Central memory CD8-positive, alpha-beta T cell (primary cell): ENCODE data around the gene MAPRE2.

Experiments used
- ATAC-seq: fragments of 150-1000 bp; cut with Tn5 transposase; replicated peaks from 2 replicates; pipeline ENCODE4 v1.10.0; 2022; ENCODE audit warnings: mild to moderate bottlenecking, moderate FRiP score, moderate number of reproducible peaks; ENCODE audit not compliant: poor library complexity, severe bottlenecking; ENCODE audit errors: extremely low read depth
- DNase-seq, 2 donors: peaks; one replicate each; pipeline ENCODE4 v3.0.0; 2021; ENCODE audit warnings: low spot score in 2 of 2
- H3K27ac Mint-ChIP-seq: one replicate; pipeline ENCODE4 v1.8.0; 2022; ENCODE audit warnings: low read depth, mild to moderate bottlenecking, moderate library complexity, mixed read lengths
- H3K27me3 Mint-ChIP-seq: one replicate; pipeline ENCODE4 v1.8.0; 2022; ENCODE audit warnings: mixed read lengths
- H3K36me3 Mint-ChIP-seq: one replicate; pipeline ENCODE4 v1.8.0; 2022; ENCODE audit warnings: mild to moderate bottlenecking, moderate library complexity, mixed read lengths; ENCODE audit not compliant: insufficient read depth
- H3K4me1 Mint-ChIP-seq: one replicate; pipeline ENCODE4 v1.8.0; 2022; ENCODE audit warnings: mixed read lengths
- H3K4me3 Mint-ChIP-seq: one replicate; pipeline ENCODE4 v1.8.0; 2022; ENCODE audit warnings: mild to moderate bottlenecking, moderate library complexity, mixed read lengths
- H3K9me3 Mint-ChIP-seq: one replicate; pipeline ENCODE4 v1.8.0; 2022; ENCODE audit warnings: mixed read lengths

Gene MAPRE2

DNA sequence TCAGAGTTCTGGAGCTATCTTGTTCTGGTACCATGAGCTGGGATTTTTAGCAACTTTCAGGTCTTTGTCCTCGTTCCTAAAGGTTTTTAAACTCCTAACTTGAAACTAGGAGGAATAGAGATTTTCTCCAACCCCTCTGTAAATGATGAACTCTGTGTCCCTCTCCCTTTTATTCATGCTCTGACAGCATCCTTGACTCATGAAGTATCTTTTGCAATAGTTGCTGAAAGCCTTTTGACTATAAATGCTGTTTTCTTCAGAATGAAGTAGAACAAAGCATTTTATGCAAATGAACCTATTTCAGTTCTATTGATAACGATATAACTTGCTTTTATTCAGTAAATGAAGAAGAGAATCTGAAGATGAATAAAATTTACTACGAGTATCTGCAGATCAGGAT, 17.0 kb upstream of the MAPRE2 start:
- H3K27me3 Mint-ChIP-seq: no peaks in the 10 kb centered on the region
- DNase-seq (no peak), ATAC-seq (no peak)
- no peak overlapping the region for H3K4me3 Mint-ChIP-seq
- H3K4me1 Mint-ChIP-seq: peaks cover 2% of the 10 kb centered on the region
- no peaks in the 10 kb centered on the region for H3K9me3 Mint-ChIP-seq
- peaks cover 1% of the 10 kb centered on the region for H3K36me3 Mint-ChIP-seq
- no peak overlapping the region for H3K27ac Mint-ChIP-seq

DNA sequence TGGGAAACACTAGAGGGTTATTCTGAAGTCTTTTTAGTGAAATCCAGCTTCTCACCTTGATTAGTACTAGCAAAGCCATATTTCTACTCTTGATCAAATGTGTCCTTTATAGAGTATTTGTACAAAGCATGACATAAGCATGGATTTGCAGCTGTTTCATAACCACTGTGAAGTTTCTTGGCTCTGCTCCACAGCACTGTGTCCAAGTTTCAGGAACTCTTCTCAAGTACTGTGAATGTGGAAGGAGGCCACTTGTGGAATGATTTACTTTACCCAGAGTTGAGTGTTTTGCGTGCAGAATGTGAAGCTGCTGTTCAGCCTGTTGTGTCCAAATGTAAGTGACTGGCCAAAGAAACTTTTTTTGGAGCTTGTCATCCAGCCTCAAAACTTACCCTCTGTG, 16.2 kb upstream of the MAPRE2 start:
- DNase-seq: no peak

DNA sequence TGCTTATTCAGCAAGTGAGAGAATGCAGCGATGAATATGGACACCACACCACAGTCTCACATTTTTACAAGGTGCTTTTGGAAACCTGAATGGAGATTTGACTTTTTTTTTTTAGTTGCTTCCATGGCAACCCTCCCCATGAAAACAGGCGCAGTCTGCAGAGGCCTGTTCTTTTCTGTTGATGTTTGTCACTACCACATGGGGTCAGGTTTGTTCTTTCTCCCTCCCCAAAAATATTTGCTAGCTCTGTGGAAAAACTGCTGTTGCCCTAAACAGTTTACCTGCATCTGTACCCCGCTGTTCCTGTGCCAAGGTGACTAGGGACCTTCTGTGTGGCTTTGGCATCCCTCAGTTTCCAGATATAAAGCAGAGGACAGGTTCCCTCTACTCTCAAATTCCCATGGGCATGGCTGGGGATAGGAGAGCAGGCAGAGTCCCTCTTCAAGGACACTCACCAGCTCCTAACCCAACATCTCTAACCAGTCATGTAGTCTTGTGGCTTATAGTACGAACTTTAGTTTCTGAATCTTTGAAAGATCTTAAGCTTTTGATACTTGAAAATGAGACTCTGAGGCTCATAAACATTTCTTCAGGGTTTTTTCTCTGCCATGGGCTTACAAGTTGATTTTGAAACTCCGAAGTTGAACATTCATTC, 14.7 kb upstream of the MAPRE2 start:
- ATAC-seq (no peak), DNase-seq (no peak)
- no peaks in the 10 kb centered on the region for H3K27me3 Mint-ChIP-seq
- no peaks in the 10 kb centered on the region for H3K9me3 Mint-ChIP-seq
- H3K36me3 Mint-ChIP-seq: peaks cover 7% of the 10 kb centered on the region
- H3K27ac Mint-ChIP-seq: peak overlapping the region; percentile 67
- peaks cover 22% of the 10 kb centered on the region for H3K4me1 Mint-ChIP-seq
- no peak overlapping the region for H3K4me3 Mint-ChIP-seq

More for the DNA sequence above, 16.2 kb upstream of the MAPRE2 start:
- peaks cover 10% of the 10 kb centered on the region for H3K4me1 Mint-ChIP-seq
- peaks cover 4% of the 10 kb centered on the region for H3K36me3 Mint-ChIP-seq
- no peaks in the 10 kb centered on the region for H3K9me3 Mint-ChIP-seq
- H3K27me3 Mint-ChIP-seq: no peaks in the 10 kb centered on the region
- no peak overlapping the region for H3K4me3 Mint-ChIP-seq
- ATAC-seq: no peak
- H3K27ac Mint-ChIP-seq: no peak overlapping the region

DNA sequence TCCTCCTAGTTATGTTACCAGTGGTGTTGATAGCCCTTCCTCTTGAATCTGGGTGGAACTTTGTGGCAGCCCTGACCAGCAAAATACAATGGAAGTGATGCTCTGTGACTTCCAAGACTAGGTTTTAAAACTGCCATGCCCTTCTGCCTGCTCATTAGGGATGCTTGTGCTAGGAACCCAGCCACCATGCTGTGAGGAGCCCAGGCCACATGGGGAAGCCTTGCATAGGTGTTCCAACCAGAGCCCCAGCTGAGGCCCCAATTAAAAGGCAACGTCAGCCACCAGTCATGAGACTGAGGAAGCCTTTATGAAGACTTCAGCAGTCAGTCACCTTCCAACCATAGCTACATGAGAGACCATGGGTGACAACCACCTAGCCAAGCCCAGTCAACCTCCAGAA, 14.0 kb upstream of the MAPRE2 start:
- no peak for DNase-seq
- H3K9me3 Mint-ChIP-seq: no peaks in the 10 kb centered on the region
- H3K27ac Mint-ChIP-seq: peak overlapping the region; percentile 67
- peaks cover 7% of the 10 kb centered on the region for H3K36me3 Mint-ChIP-seq
- no peak for ATAC-seq
- no peaks in the 10 kb centered on the region for H3K27me3 Mint-ChIP-seq
- peaks cover 26% of the 10 kb centered on the region for H3K4me1 Mint-ChIP-seq
- no peak overlapping the region for H3K4me3 Mint-ChIP-seq

DNA sequence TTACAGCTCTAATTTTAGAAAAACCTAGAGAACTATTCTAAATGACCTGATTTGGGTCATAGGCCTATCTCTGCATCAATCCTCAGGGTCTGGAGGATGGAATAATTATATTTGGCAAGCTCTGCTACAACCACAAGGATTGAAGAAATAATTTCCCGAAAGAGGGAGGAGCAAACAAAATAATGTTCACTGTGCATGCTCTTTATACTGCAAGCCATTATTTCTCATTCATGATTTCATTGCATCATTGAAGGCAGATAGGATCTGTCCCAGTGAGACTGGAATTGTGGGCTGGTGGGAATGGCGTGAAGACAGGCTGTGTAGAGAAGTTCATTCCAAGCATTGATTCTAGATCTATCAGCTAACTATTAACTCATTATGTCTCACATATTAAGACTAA, 12.7 kb upstream of the MAPRE2 start:
- Mint-ChIP-seq H3K27me3 (no peaks in the 10 kb centered on the region), H3K27ac (no peak overlapping the region), H3K4me3 (no peak overlapping the region), H3K9me3 (no peaks in the 10 kb centered on the region), H3K4me1 (peaks cover 33% of the 10 kb centered on the region), H3K36me3 (peaks cover 7% of the 10 kb centered on the region)
- no peak for ATAC-seq
- DNase-seq: no peak

DNA sequence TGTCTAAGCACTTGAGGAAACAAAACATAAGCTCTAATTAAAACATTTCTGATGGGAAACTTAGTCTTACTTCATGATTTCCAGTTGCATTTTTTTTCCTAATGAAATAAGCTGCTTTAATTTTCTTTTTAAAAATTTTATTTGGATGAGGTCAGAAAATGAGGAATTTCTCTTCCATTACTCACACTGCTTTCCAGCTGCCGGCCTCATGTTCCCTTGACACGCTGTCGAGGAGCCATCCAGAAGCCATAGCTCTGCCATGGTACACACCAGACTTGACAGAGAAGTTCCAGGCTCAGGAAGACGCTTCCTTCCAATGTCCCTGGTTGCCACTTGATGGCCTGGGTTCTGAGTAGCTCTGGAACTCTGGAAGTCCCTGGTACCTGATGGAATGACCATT, 12.1 kb upstream of the MAPRE2 start:
- DNase-seq (no peak), ATAC-seq (no peak)
- Mint-ChIP-seq H3K27me3 (no peaks in the 10 kb centered on the region), H3K4me3 (no peak overlapping the region), H3K36me3 (peaks cover 7% of the 10 kb centered on the region), H3K27ac (peak overlapping the region; percentile 96), H3K4me1 (peaks cover 33% of the 10 kb centered on the region), H3K9me3 (no peaks in the 10 kb centered on the region)

DNA sequence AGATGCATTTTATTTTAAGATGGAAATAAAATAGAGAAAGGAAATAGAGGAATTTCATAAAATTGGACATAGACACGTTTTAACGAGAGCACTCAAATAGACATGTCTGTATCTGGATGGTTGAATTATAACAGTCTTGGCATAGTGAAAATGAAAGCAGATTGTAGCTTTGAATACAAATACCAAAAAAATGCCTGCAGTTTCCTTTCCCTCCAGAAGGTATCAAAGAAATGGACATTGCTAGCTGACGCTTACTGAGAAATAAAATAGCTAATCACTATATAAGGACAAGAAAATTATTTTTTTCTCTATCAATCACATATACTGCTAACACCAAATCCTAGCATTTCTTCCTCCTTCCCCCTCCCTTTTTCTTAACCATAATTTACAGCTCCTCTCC, 11.4 kb upstream of the MAPRE2 start:
- peak overlapping the region; percentile 84 for H3K4me3 Mint-ChIP-seq
- H3K4me1 Mint-ChIP-seq: peaks cover 33% of the 10 kb centered on the region

DNA sequence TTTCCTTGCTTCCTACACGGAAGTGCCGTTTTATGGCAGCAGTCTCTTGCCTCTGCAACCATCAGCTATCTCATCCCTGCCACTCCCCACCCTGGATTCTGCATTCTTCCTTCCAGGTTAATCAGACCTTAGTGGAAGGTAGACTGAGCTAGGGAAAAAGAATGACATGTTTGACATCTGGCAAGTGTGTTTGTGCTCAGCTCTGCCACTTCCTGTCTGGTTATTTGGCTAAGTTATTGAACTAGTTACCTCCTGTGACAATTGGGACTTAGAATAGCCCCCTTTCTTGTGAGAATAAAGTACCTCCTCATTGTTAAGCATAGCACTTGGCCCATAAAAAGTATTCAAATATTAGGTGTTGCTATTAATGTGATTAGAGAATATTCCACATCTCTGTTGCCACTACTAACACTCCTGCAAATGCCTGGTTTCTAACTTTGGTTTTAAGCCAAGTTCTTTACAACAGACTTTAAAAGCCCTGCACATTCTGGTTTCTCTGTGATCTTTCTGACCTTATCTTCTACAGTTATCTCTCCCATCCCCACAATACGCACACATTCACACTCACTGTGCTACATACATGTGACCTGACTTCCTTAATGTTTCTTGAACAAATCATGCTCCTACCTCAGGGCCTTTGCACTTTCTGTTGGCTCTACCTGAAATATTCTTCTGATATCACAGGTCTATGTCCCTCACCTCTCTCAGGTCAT, 10.8 kb upstream of the MAPRE2 start:
- no peaks in the 10 kb centered on the region for H3K27me3 Mint-ChIP-seq
- peaks cover 33% of the 10 kb centered on the region for H3K4me1 Mint-ChIP-seq
- peak overlapping the region; percentile 96 for H3K27ac Mint-ChIP-seq
- no peaks in the 10 kb centered on the region for H3K9me3 Mint-ChIP-seq
- peak overlapping the region; percentile 84 for H3K4me3 Mint-ChIP-seq
- peaks cover 7% of the 10 kb centered on the region for H3K36me3 Mint-ChIP-seq
- DNase-seq: peak in 1 of 2 donors; percentile 37
- ATAC-seq: peak; percentile 84

More for the DNA sequence above, 11.4 kb upstream of the MAPRE2 start:
- peaks cover 7% of the 10 kb centered on the region for H3K36me3 Mint-ChIP-seq
- DNase-seq (no peak), ATAC-seq (peak; percentile 74)
- no peaks in the 10 kb centered on the region for H3K27me3 Mint-ChIP-seq
- no peaks in the 10 kb centered on the region for H3K9me3 Mint-ChIP-seq
- peak overlapping the region; percentile 96 for H3K27ac Mint-ChIP-seq

DNA sequence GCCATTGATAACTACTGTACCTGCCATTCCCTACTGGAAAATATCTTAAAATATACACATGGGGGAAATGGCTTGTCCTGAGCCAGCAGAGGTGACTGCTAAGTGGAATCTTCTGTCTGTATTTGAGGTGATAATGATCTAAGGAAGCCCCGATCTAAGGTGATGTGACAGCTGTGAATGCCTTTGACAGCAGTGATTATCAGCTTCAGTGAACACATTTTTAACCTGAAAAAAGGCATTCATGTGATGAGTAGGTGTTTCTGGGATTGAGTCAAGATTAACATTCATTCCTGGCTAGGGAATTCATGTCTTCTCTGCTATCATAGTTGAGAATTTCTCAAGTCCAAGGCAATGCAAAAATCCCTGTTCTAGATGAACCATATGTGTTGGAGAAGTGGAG, 9.1 kb upstream of the MAPRE2 start:
- peaks cover 6% of the 10 kb centered on the region for H3K36me3 Mint-ChIP-seq
- H3K27ac Mint-ChIP-seq: peak overlapping the region; percentile 72
- ATAC-seq: no peak
- no peaks in the 10 kb centered on the region for H3K9me3 Mint-ChIP-seq
- no peak overlapping the region for H3K4me3 Mint-ChIP-seq
- no peak for DNase-seq
- H3K27me3 Mint-ChIP-seq: no peaks in the 10 kb centered on the region
- H3K4me1 Mint-ChIP-seq: peaks cover 33% of the 10 kb centered on the region

DNA sequence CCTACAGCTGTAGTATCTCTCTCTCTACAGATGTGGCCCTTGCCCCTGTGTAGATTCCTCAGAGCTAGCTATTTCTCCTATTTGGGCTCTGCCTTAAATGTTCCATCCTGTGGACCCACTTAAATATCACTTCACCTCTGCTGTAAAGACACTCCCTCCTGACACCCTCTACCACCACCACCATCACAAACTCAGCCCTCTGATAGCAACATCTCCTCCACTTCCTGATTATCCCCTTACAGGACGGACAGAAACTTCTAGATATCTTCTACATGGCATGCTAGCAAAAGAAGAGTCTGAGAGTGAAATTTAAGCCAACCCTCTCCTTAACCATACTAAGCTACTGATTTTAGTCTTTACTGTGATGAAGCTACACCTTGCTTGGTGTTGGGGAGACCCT, 3.2 kb upstream of the MAPRE2 start:
- peaks cover 42% of the 10 kb centered on the region for H3K4me1 Mint-ChIP-seq
- peak overlapping the region; percentile 96 for H3K27ac Mint-ChIP-seq
- H3K4me3 Mint-ChIP-seq: no peak overlapping the region
- peaks cover 23% of the 10 kb centered on the region for H3K36me3 Mint-ChIP-seq
- DNase-seq: no peak
- no peaks in the 10 kb centered on the region for H3K9me3 Mint-ChIP-seq
- H3K27me3 Mint-ChIP-seq: no peaks in the 10 kb centered on the region
- no peak for ATAC-seq

DNA sequence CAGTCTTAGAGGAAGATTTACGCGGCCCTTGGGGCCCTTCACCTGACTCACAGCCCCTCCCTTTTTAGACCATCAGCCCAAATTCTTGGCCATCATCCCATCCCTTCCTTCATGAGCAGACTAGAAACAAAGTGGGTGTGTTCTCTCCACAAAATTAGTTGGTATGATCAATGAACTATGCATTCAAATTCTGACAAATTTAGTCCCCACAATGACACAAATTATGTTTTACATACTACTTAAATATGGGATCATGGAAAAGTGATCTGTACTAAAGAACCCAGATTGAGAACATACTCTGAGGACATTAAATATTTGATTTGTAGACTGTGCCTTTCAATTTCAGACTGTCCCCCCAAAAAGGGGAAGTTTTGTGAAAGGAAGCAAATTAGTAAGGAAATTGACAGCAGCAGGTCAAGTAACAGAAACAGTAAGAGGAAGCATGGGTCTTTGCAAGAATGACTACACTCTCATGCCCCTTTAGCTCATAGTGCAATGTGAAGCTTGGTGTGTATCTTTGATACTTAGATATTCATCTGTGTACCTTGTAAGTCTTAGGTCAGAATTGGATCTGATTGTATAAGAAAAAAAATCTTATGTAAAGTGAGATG, 2.2 kb upstream of the MAPRE2 start:
- Mint-ChIP-seq H3K27me3 (no peaks in the 10 kb centered on the region), H3K4me3 (no peak overlapping the region), H3K36me3 (peaks cover 25% of the 10 kb centered on the region), H3K9me3 (no peaks in the 10 kb centered on the region), H3K4me1 (peaks cover 44% of the 10 kb centered on the region), H3K27ac (peak overlapping the region; percentile 96)
- DNase-seq (no peak), ATAC-seq (no peak)

DNA sequence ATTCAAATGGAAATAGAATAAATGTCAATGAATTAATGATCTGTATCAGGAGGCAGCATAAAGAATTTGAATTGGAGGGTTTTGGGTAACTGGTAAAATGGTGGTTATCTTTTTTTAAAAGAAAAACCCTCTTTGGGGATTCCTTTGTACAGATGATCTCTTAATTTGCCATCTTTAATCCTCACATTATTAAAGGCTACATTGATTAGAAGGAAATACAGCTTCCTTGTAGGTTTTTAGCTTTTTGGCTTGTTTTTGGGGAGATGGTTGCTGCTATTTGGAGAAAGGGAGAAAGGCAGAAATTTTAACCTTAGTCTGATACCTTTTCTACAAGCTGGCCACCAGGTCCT, 600 bp upstream of the MAPRE2 start:
- Mint-ChIP-seq H3K9me3 (no peaks in the 10 kb centered on the region), H3K27ac (peak overlapping the region; percentile 96), H3K36me3 (peaks cover 25% of the 10 kb centered on the region), H3K4me1 (peaks cover 59% of the 10 kb centered on the region), H3K27me3 (no peaks in the 10 kb centered on the region), H3K4me3 (peak overlapping the region; percentile 94)
- DNase-seq (no peak), ATAC-seq (no peak)

DNA sequence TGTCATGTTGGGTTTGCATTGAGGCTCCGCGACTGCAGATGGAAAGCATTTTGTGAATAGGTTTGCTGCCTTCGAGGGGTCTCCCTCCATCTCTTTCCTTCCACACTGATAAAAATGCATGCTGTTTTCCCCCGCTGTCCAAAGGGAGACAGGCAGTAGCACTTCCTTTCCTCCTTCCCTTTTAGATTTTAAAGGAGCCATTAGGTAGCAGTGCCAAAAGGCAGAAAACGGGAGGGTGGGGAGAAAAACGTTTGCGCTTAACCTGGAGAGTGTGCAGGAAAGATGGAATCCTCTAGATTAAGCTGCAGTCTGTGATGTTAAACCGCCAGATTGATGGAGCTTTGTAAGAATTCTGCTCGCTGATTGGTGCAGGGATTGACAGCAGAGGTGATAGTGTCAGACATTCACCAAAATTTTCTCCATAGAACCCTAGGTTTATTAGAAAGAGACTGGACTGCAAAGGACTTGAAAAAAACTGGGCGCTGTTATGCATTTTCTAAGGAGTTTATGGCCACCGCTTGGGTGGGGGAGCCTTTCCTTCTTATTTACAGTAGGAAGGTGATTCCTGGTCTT, 688 bp downstream of the MAPRE2 start:
- Mint-ChIP-seq H3K9me3 (no peaks in the 10 kb centered on the region), H3K36me3 (peaks cover 28% of the 10 kb centered on the region), H3K4me3 (peak overlapping the region; percentile 94), H3K27ac (peak overlapping the region; percentile 96), H3K4me1 (peaks cover 72% of the 10 kb centered on the region), H3K27me3 (no peaks in the 10 kb centered on the region)
- no peak for DNase-seq
- peak; percentile 10 for ATAC-seq
